Eye (tissue), 1 donor: ENCODE data around the gene TRIP13.

ENCODE experiments used
- DNase-seq: peaks from one replicate; pipeline ENCODE4 v3.0.0-alpha.2; 2015

The TRIP13 gene

GRCh38 chr5:855771-856530, 36.7 kb upstream of the TRIP13 start:
- DNase-seq = no peak

GRCh38 chr5:856531-857425, 35.9 kb upstream of the TRIP13 start:
- DNase-seq = no peak

- DNase-seq = no peak
These were observed 34.0 kb upstream of the TRIP13 start for GRCh38 chr5:858726-859125.

GRCh38 chr5:859391-859790, 33.3 kb upstream of the TRIP13 start:
- no peak for DNase-seq

GRCh38 chr5:859798-860296, 32.8 kb upstream of the TRIP13 start:
- no peak for DNase-seq

GRCh38 chr5:860506-861150, 32.1 kb upstream of the TRIP13 start:
- DNase-seq = no peak

- DNase-seq = no peak
These were observed 31.0 kb upstream of the TRIP13 start for GRCh38 chr5:861442-862366.

GRCh38 chr5:862367-863243, 30.1 kb upstream of the TRIP13 start:
- no peak for DNase-seq

- DNase-seq = no peak
These were observed 29.4 kb upstream of the TRIP13 start for GRCh38 chr5:863244-863805.

- DNase-seq = no peak
These were observed 28.1 kb upstream of the TRIP13 start for GRCh38 chr5:864492-865167.

GRCh38 chr5:865168-865521, 27.5 kb upstream of the TRIP13 start:
- no peak for DNase-seq

- no peak for DNase-seq
These were observed 26.9 kb upstream of the TRIP13 start for GRCh38 chr5:865771-866170.

- DNase-seq = no peak
These were observed 25.3 kb upstream of the TRIP13 start for GRCh38 chr5:867300-867870.

- no peak for DNase-seq
These were observed 24.1 kb upstream of the TRIP13 start for GRCh38 chr5:868428-869135.

GRCh38 chr5:870956-871355, 21.7 kb upstream of the TRIP13 start:
- DNase-seq = no peak

- DNase-seq = no peak
These were observed 20.9 kb upstream of the TRIP13 start for GRCh38 chr5:871596-872298.

GRCh38 chr5:872301-872700, 20.4 kb upstream of the TRIP13 start:
- DNase-seq = no peak

GRCh38 chr5:873328-873727, 19.4 kb upstream of the TRIP13 start:
- DNase-seq = no peak

GRCh38 chr5:875931-876330, 16.8 kb upstream of the TRIP13 start:
- no peak for DNase-seq
